ENCODE results near the gene MYBPC2. TPM values are rescaled to one million over a fixed set of nuclear protein-coding genes. Genes with fewer than 3 reads are reported as not detected.

Gene MYBPC2
- total and polyA plus RNA-seq, 9 of the 15 experiments (the other 6 are each of a cell fraction or from before 2014, with no cell fraction given): 0.01 to 0.14 (median 0.04) TPM; not detected in 6

GRCh38 chr19:50383852-50384684 is 48.6 kb upstream of the MYBPC2 start, which contains the start of gene POLD1 (continued):
- TF ChIP-seq ZBTB40 (IDR thresholded peaks at IDR 0.05): no peak; the same call in 1 of the 2 replicates
- TF ChIP-seq ZBTB40 (CRISPR knock-in tag; IDR thresholded peaks at IDR 0.05): no peak
- peak; percentile 92; the same call in 1 of the 2 replicates for TF ChIP-seq THAP7 (CRISPR knock-in tag; IDR thresholded peaks at IDR 0.05)
- no peak for TF ChIP-seq RAD51 (IDR thresholded peaks at IDR 0.05; ENCODE audit: borderline replicate concordance, low read depth)
- TF ChIP-seq CHD4 (IDR thresholded peaks at IDR 0.05; ENCODE audit: insufficient read depth, insufficient replicate concordance, low read depth, low read length, poor library complexity, severe bottlenecking): no peak
- no peak for TF ChIP-seq MECOM (CRISPR knock-in tag; IDR thresholded peaks at IDR 0.05)
- no peak for TF ChIP-seq SETDB1 (IDR thresholded peaks at IDR 0.05; ENCODE audit: low read length)
- TF ChIP-seq ARHGAP35 (IDR thresholded peaks at IDR 0.05; ENCODE audit: partially characterized antibody): no peak
- no peak for TF ChIP-seq CTCFL (IDR thresholded peaks at IDR 0.05; ENCODE audit: borderline replicate concordance, insufficient read depth, low read depth, low read length, poor library complexity, severe bottlenecking)
- 0 out of 2 replicates have a peak, but pooled peaks have one; percentile 63 for TF ChIP-seq ZNF280B (CRISPR knock-in tag; IDR thresholded peaks at IDR 0.05)
- TF ChIP-seq MIER1 (IDR thresholded peaks at IDR 0.05; ENCODE audit: low read depth): no peak
- no peak for TF ChIP-seq ZNF699 (CRISPR knock-in tag; IDR thresholded peaks at IDR 0.05; ENCODE audit: insufficient replicate concordance)

Data from K562 (cell line).